GM21360 (cell line): Measurements from ENCODE around the gene XPO1.
"Not testable (repeated sequence)": the region's sequence is repeated elsewhere in the genome, so short reads cannot be mapped to it uniquely, and the experiment has no call there.

Experiments used
- ATAC-seq: cut with Tn5 transposase; IDR thresholded peaks from one replicate; pipeline ENCODE4 v1.9.1; 2021; ENCODE audit warnings: mild to moderate bottlenecking, moderate library complexity; ENCODE audit not compliant: unreplicated experiment

The XPO1 gene, protein sequence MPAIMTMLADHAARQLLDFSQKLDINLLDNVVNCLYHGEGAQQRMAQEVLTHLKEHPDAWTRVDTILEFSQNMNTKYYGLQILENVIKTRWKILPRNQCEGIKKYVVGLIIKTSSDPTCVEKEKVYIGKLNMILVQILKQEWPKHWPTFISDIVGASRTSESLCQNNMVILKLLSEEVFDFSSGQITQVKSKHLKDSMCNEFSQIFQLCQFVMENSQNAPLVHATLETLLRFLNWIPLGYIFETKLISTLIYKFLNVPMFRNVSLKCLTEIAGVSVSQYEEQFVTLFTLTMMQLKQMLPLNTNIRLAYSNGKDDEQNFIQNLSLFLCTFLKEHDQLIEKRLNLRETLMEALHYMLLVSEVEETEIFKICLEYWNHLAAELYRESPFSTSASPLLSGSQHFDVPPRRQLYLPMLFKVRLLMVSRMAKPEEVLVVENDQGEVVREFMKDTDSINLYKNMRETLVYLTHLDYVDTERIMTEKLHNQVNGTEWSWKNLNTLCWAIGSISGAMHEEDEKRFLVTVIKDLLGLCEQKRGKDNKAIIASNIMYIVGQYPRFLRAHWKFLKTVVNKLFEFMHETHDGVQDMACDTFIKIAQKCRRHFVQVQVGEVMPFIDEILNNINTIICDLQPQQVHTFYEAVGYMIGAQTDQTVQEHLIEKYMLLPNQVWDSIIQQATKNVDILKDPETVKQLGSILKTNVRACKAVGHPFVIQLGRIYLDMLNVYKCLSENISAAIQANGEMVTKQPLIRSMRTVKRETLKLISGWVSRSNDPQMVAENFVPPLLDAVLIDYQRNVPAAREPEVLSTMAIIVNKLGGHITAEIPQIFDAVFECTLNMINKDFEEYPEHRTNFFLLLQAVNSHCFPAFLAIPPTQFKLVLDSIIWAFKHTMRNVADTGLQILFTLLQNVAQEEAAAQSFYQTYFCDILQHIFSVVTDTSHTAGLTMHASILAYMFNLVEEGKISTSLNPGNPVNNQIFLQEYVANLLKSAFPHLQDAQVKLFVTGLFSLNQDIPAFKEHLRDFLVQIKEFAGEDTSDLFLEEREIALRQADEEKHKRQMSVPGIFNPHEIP (N-terminal part only)

DNA sequence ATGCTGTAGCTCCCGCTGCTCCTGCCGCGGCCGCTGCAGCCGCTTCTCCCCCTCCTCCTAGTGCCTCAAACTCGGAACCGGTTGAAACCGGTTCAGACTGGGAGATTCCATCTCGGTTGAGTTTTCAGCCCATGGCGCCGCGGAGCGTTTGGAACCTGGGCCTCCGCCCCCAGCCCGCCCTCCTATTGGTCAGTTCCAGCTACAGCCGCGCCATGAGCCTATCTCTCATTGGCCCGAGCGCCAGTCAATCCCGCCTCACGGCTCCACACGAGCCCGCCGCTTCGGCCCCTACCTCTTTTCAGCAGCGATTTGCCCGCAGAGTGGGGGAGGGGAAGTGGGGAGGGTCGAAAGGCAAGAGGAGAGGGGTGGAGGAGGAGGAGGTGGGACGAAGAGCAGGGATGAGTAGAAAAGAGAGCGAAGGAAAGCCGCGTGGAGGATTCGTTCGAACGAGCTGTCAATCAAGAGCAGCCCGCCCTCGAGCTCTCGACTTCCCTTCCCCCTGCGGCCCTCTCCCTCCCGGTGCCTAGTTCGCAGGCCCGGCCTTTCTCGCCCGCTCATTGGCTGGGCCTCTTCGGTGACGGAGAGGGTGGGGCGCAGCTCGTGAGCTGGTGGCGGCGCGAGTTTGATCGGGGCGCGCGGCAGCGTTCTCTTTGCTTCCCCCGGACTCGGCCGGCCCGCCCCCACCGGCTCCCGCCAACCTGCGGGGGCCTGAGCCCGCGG, at the start of gene XPO1:
Gene XPO1 (minus strand): TSS at position 157 of the 720 bp plus-strand sequence. CDS start 4,459 bp downstream, outside the sequence.
- peak; percentile 75 for ATAC-seq

DNA sequence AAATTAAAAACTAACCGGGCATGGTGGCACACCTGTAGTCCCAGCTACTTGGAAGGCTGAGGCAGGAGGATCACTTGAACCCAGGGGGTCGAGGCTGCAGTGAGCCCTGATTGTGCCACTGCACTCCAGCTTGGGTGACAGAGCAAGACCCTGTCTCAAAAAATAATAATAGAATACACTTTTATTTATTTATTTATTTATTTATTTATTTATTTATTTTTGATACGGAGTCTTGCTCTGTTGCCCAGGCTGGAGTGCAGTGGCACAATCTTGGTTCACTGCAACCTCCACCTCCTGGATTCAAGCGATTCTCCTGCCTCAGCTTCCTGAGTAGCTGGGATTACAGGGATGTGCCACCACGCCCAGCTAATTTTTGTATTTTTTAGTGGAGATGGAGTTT, 48.8 kb upstream of the XPO1 start:
- ATAC-seq = not testable (repeated sequence)

DNA sequence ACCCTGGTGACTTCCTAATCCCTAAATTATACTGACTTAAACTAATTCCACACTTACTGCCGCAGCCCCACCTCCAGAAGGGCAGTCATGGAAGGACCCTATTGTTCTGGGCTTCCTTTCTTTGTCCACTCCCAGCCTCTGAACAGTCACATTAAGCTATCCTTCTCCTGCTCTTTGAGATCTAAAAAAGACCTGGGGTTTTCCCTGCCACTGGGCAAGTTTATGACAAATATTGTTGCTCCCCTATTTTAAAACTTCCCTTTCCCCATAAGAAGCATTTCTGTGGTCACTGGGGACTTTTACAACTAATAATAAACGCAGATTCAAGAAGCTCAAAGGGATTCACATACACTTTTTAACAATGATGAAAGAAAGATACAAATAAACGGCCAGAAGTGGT, 47.2 kb upstream of the XPO1 start:
- no peak for ATAC-seq

DNA sequence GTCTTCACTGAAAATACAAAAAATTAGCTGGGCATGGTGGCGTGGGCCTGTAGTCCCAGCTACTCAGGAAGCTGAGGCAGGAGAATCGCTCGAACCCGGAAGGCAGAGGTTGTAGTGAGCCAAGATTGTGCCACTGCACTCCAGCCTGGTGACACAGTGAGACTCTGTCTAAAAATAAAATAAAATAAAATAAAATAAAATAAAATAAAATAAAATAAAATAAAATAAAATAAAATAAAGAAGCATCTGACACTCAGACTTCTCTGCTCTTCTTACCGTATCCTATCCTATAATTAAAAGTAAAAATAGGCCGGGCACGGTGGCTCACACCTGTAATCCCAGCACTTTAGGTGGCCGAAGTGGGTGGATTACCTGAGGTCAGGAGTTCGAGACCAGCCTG, 46.2 kb upstream of the XPO1 start:
- not testable (repeated sequence) for ATAC-seq

DNA sequence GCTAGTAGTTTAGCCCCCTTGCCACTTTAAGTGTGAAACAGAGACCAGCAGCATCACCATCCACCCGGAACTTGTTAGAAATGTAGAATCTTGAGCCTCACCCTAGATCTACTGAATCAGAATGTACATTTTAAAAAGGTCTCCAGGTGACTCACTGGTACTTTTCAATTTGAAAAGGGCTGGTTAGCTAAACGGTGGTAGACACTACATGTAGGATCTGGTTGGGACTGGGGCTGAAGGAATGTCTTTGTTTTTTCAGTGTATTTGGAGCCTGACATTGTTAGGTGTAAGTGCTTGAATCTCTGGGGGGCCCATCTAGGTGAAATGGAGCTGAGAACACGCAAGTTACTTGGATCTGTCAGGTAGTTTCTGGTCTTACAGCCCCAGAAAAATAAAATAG, 44.0 kb upstream of the XPO1 start:
- ATAC-seq = no peak

DNA sequence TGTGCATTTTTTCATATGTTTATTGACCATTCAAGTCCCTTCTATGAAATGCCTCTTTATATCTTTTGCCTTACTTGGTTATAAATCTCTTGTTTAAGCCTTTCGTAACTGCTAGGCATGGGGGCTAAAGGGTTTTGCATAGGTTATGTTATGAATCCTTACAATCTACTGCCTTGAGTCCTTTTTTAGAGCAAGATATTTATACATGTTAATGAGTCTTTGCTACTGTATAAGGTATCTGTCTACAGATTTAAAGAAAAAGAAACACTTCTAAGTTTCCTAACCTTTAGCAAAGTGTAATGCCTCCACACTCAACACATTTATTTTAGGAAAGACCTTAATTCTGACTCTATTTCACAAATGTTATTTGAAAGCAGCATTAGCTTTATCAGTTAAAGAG, 43.6 kb upstream of the XPO1 start:
- ATAC-seq = no peak

DNA sequence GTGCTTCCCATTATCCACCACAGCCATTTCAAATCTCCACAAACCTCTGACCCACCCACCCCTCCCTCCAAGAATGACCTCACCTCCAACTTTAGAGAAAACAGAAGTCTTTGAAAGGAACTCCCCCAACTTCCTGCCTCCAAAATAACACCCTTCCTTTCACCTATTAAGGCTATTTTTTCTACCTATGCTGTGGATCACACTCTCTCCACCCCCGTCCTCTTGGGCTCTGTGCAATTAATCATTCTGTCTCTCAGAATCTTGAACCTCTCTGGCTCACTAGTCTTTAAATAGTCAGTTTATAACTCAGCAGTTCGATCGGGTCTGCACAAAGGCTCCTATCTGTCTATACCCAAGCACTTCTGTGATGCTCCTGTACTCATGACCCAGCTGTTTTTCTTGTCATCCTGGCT, 37.3 kb upstream of the XPO1 start:
- ATAC-seq = no peak

DNA sequence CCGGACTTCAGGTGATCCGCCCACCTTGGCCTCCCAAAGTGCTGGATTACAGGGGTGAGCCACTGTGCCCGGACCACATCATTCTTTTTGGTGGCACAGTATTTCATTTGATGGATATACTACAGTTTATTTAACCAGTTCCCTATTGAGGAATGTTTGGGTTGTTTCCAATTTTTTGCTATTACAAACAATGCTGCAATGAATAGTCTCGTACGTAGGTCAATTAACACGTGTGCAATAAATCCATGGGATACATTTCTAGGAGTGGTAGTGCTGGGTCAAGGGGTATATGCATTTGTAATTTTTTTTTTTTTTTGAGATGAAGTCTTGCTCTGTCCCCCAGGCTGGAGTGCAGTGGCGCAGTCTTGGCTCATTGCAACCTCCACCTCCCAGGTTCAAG, 28.4 kb upstream of the XPO1 start:
- ATAC-seq = no peak

DNA sequence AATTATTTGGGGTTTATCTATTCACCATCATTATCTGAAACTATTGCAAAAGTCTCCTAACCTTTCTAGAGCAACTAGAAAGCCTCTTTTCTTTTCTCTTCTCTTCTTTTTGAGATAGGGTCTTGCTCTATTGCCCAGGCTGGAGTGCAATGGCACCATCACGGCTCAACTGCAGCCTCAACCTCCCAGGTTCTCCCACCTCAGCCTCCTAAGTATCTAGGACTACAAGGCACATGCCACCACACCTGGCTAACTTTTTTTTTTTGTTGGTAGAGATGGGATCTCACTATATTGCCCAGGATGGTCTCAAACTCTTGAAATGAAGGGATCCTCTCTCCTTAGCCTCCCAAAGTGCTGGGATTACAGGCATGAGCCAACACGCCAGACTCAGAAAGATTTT, 24.5 kb upstream of the XPO1 start:
- no peak for ATAC-seq

DNA sequence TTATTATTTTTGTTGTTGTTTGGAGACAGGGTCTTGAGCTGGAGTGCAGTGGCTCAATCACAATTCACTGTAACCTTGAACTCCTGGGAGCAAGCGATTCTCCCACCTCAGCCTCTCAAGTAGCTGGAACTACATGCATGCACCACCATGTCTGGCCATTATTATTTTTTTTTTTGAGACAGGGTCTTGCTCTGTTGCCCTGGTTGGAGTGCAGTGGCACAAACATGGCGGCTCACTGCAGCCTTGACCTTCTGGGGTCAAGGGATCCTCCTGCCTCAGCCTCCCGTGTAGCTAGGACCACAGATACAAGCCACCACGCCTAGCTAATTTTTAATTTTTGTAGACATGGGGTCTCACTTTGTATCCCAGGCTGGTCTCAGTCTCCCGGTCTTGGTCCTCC, 20.0 kb upstream of the XPO1 start:
- no peak for ATAC-seq

DNA sequence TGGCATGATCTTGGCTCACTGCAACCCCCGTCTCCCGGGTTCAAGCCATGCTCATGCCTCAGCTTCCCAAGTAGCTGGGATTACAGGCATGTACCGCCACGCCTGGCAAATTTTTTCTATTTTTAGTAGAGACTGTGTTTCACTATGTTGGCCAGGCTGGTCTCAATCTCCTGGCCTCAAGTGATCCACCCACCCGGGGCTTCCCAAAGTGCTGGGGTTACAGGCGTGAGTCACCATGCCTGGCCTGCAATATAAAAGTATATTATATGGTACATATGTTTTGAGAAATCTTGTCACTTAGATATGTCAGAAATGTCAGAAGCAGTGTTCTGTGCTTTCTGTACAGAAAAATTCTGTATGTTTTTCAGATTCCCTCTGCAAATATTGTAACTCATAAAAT, 19.2 kb upstream of the XPO1 start:
- no peak for ATAC-seq

DNA sequence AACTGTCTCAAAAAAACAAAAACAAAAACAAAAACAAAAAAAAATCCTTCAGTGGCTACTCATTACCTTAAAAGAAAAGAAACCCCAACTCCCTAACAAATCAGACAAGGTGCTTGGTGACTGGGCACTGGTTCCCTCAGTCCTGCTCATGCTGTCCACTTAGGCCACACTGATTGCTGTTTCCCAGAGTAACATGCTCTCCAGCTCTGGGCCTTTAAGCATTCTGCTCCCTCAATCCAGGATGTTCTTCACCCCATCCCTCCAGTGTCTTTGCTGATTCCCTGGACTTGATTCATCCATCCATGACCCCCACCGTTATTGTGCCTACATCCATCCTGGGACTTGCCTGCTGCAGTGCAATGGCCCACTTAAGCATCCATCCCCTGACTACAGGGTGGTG, 16.4 kb upstream of the XPO1 start:
- ATAC-seq = no peak

DNA sequence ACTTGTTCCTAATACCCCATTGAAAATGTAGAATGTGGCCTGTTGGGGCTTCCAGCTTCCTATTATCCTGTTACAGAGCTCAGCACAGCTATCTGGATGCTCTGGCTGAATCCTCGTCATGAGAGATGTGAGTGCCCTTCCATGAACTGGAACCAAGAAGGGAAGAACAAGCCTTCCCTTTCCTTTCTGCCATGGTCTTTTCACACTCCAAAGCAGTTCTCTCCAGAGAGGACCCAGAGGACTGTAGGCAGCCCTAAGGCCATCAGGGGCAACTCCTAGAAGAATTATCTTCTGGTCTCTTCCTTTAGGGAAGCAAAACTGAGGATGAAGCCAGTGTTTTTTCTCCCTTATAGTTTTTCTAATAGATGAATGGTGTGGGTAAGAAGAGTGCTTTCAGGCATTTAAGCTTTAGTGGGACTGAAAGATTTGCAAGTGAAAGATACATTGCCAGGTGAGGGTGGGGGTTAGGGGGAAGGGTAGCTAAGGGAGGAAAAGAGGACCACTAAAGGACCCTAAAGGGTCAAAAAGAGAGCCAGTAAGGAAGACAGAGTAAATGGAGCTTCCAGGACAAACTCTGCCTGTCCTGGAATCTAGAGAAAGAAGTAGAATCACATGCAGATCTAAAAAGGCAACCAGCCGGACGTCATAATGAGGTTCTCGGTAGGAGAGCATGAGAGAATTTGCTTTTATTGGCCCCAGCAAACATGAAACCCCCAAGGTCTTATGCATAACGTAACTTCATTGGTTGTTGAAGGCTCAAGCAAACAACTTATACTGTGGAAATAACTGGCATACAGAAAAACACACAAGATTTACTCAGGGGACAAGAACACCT, 12.4 kb upstream of the XPO1 start:
- ATAC-seq = no peak

DNA sequence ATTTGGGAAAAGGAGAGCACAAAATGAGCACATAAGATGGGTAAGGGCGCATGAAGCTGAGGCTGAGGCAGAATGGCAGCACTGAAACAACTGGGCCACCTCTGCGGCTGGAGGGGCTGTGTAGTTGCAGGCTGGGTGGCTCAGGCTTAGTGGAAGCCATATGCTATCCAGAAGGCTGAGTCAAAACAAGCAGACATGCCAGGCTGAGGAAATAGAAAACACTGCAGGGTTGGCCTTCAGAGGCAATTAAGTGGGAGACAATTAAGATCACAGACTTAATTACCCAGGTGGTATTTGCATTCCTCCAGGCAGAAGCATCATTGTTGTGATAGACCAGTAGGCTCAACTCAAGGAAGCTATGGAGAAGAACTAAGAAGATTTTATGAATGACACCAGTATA, 11.4 kb upstream of the XPO1 start:
- no peak for ATAC-seq

DNA sequence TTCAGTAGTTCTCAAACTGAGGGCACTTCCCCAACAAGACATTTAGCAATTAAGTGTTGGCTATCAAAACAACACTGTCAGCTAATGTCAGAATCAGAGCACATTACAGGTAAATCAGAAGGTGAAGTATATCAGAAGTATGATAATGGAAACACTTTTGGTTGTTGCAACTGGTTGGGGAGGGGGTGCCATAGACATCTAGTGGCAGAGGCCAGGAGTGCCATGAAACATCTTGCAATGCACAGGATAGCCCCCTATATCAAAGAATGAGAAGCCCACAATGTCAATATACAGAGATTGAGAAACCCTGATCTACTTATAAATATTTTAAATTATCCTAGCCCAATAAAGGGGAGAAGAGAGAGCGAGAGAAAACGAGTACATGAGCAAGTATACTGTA, 4.9 kb upstream of the XPO1 start:
- no peak for ATAC-seq

DNA sequence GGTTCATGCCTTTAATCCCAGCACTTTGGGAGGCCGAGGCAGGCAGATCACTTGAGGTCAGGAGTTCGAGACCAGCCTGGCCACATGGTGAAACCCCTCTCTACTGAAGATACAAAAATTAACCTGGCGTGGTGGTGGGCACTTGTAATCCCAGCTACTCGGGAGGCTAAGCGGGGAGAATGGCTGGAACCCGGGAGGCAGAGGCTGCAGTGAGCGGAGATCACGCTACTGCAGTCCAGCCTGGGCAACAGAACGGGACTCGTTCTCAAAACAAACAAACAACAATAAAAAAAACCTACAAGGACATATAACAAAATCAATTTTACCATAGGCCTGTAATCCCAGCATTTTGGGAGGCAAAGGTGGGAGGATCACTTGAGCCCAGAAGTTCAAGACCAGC, 2.0 kb upstream of the XPO1 start:
- ATAC-seq = not testable (repeated sequence)

DNA sequence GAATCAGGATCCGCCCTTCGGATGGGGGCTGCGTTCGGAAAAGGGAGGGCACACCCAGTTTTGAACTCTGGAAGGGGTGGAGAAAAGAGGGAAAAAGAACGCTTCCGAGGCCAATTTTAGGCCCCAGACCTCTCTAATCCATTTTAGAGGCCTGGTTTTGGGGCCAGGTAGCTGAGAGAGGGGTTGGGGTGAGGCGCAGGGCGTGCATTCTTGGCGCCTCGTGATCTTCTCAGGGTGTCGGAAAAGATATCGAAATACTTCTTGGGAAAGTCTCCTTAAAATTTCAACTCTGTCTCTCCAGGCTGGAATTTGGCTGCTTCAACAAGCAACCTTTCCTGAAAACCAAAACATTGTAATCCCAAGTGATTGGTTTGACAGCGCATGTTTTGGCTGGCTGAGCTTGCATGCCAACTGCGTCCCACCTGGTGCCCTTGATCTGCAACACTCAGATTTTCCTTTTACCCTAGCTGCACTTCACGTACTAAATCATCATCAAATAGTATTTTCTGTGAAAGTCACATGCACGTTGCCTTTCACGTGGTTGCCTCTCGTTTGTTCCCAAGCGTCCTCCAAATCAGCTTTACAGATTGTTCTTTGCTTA, 864 bp upstream of the XPO1 start:
- no peak for ATAC-seq

DNA sequence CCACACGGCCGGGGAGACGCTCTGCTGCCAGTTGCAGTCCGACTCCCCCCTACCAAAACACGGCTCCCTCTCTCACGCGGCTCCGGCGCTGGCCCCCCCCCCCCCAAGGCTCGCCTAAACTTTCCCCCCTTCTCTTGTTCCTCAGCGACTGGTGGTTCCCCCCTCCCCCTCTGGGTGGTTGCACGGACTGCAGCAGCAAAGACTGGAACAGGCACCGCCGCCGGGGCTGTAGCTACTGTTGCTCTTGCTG, 281 bp downstream of the XPO1 start:
- no peak for ATAC-seq

DNA sequence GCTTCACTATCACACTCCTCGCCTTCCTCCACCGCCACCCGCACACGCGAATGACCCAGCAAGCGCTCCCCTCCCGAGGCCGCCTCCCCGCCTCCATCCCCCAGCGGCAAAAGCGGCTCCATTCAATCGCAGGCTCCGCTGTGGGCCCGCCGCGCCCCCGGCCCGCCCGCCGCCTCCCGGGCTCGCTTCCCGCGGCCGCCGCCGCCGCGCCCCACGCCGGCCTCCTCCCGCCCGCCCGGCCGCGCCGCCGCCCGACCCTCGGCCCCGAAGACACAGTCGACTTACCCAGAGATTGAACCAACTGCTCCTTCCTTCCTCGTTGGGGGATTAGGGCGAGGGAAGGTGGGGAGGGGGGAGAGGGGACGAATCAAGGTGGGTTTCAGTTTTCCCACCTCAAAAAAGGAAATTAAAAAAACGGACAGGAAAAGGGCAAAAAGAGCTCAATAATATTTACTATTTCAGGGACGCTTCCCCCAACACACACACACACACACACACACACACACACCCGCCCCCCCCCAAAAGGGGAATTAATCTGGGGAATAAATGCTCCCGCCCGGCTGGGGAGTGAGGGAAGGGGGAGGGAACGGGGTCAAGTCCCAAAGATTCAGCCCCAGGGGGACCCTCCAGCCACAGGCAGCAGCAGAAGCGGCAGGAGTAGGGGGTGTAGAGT, 743 bp downstream of the XPO1 start:
- ATAC-seq = no peak
